K562 (cell line): ENCODE data around the gene OFD1. TPM values are rescaled to one million over a fixed set of nuclear protein-coding genes. Genes with fewer than 3 reads are reported as not detected.

Experiments used
- ATAC-seq: fragments of 200-7000 bp; cut with Tn5 transposase; 3 replicates; pipeline ENCODE4 v1.9.1; 2020; ENCODE audit warnings: moderate library complexity
- BruUV-seq: library from RNA; stranded (reverse); fragments of 400-500 nt; replicated peaks from 2 replicates; lab custom pipeline; 2021; lab: Mats Ljungman, UMichigan
- CTCF ChIA-PET: fragments of 300-600 bp; formaldehyde crosslinking; extraction: SDS; loops from one replicate; lab custom pipeline; 2021; ENCODE audit warnings: low intra/inter-chr PET ratio; lab: Yijun Ruan, JAX
- POLR2A ChIA-PET: fragments of 300-600, 350-650 bp; sonication (Branson Sonifier 250); formaldehyde crosslinking; extraction: SDS; loops from one replicate; lab custom pipeline; 2021; ENCODE audit warnings: antibody characterized with exemption, inconsistent platforms; lab: Yijun Ruan, JAX
- DNase-seq, 4 experiments: peaks; one replicate each; pipeline versions ENCODE4 v3.0.0 to v3.0.0-alpha.2; 2011 to 2018; ENCODE audit warnings: low spot score in 3 of 4, mixed read lengths in 3 of 4; ENCODE audit errors: extremely low read depth in 1 of 4
- FAIRE-seq: peaks from 2 replicates; lab custom pipeline; 2011; peaks lifted over from hg19 to GRCh38; lab: Jason Lieb, UNC
- H2AFZ ChIP-seq: 2 replicates; pipeline ENCODE4 v1.6.0; 2011; ENCODE audit warnings: low read depth, low read length, control low read depth, inconsistent platforms
- H3K27ac ChIP-seq: fragments of 200-600 bp; 3 replicates; pipeline ENCODE4 v1.8.0; 2011; ENCODE audit warnings: low read depth, mild to moderate bottlenecking, control low read depth, inconsistent platforms, low read length, moderate library complexity, mixed read lengths; ENCODE audit errors: extremely low read depth
- H3K27me3 ChIP-seq, 2 experiments: fragments of 300-600 bp in 1 of 2; 2 replicates in 1 of 2; 3 replicates in 1 of 2; pipeline versions ENCODE4 v1.6.0 to v1.8.0; 2011; ENCODE audit warnings: inconsistent platforms in 2 of 2, low read length in 2 of 2, mild to moderate bottlenecking in 1 of 2, mixed read lengths in 1 of 2, moderate library complexity in 1 of 2; ENCODE audit not compliant: control insufficient read depth in 2 of 2, insufficient read depth in 2 of 2
- H3K36me3 ChIP-seq: fragments of 300-600 bp; 3 replicates; pipeline ENCODE4 v1.8.0; 2011; ENCODE audit warnings: mild to moderate bottlenecking, low read length, inconsistent platforms; ENCODE audit not compliant: control insufficient read depth, insufficient read depth
- H3K4me1 ChIP-seq, 2 experiments: fragments of 200-600 bp in 1 of 2; replicated peaks in 1 of 2; 2 replicates in 1 of 2; 3 replicates in 1 of 2; pipeline versions ENCODE4 v1.5.1 to v1.8.0; 2011; ENCODE audit warnings: inconsistent platforms in 2 of 2, low read length in 2 of 2, mild to moderate bottlenecking in 1 of 2, mixed read lengths in 1 of 2, moderate library complexity in 1 of 2; ENCODE audit not compliant: control insufficient read depth in 2 of 2, insufficient read depth in 2 of 2
- H3K4me2 ChIP-seq: 2 replicates; pipeline ENCODE4 v1.6.1; 2011; ENCODE audit warnings: low read length, control low read depth, inconsistent platforms, mixed read lengths; ENCODE audit not compliant: insufficient read depth
- H3K4me3 ChIP-seq: fragments of 200-600 bp; sonication (generic), shearing (Covaris generic); 2 replicates; pipeline ENCODE4 v1.5.1; 2016; ENCODE audit warnings: control low read depth, inconsistent platforms
- H3K79me2 ChIP-seq: fragments of 200-600 bp; 3 replicates; pipeline ENCODE4 v1.8.0; 2011; ENCODE audit warnings: low read length, inconsistent platforms; ENCODE audit not compliant: control insufficient read depth, insufficient read depth
- H3K9ac ChIP-seq, 2 experiments: 2 replicates each; pipeline versions ENCODE4 v1.6.0 to v1.6.1; 2011; ENCODE audit warnings: low read depth in 2 of 2, low read length in 2 of 2, control low read depth in 1 of 2, inconsistent platforms in 1 of 2, mild to moderate bottlenecking in 1 of 2, mixed read lengths in 1 of 2; ENCODE audit not compliant: insufficient read depth in 1 of 2
- H3K9me1 ChIP-seq: one replicate; pipeline ENCODE4 v1.6.0; 2011; ENCODE audit warnings: inconsistent platforms, mild to moderate bottlenecking, low read length, moderate library complexity; ENCODE audit not compliant: control insufficient read depth, insufficient read depth
- H3K9me3 ChIP-seq: replicated peaks from 2 replicates; pipeline ENCODE4 v1.5.1; 2011; ENCODE audit warnings: low read depth, low read length, inconsistent platforms; ENCODE audit not compliant: control insufficient read depth, insufficient read depth
- H4K20me1 ChIP-seq: replicated peaks from 2 replicates; pipeline ENCODE4 v1.6.1; 2011; ENCODE audit warnings: low read length, inconsistent platforms, mixed read lengths; ENCODE audit not compliant: control insufficient read depth, insufficient read depth
- BRCA1 ChIP-seq, 2 experiments: fragments of 450-650 bp in 1 of 2; sonication (generic) in 1 of 2; formaldehyde crosslinking in 1 of 2; IDR thresholded peaks; 2 replicates each; pipeline versions ENCODE4 v1.5.0 to v1.6.1; 2017 to 2020; ENCODE audit warnings: mild to moderate bottlenecking in 1 of 2, missing genetic modification reagents in 1 of 2
- CEBPG ChIP-seq, 3 experiments: fragments of 200-800 bp in 1 of 3; sonication (Bioruptor generic) in 1 of 3; sonication (generic) in 1 of 3; formaldehyde crosslinking in 1 of 3; IDR thresholded peaks in 2 of 3; conservative IDR thresholded peaks in 1 of 3; 2 replicates each; pipeline versions ENCODE4 v1.6.1 to v1.8.0; 2016 to 2022; ENCODE audit warnings: missing compliant biosample characterization in 2 of 3, missing genetic modification characterization in 2 of 3, mild to moderate bottlenecking in 1 of 3, missing genetic modification reagents in 1 of 3
- CTCF ChIP-seq, 3 experiments: IDR thresholded peaks in 2 of 3; conservative IDR thresholded peaks in 1 of 3; 2 replicates each; pipeline ENCODE4 v1.5.1; 2011 to 2012; ENCODE audit warnings: low read length in 3 of 3, mild to moderate bottlenecking in 3 of 3, control low read depth in 2 of 3, improper control_type of control experiment in 1 of 3, inconsistent platforms in 1 of 3, low read depth in 1 of 3, mixed read lengths in 1 of 3, moderate library complexity in 1 of 3; ENCODE audit not compliant: insufficient read depth in 2 of 3
- HSF4 ChIP-seq: fragments of 250-450 bp; sonication (Bioruptor Pico); IDR thresholded peaks from 2 replicates; pipeline ENCODE4 v2.1.2; 2022; ENCODE audit warnings: mild to moderate bottlenecking, moderate library complexity, borderline replicate concordance
- WGBS: fragments of 100-300 bp; shearing (Covaris generic); methylation state at CpG from one replicate; pipeline ENCODE4 v1.1.6; 2016; ENCODE audit warnings: low coverage, mixed read lengths; ENCODE audit not compliant: insufficient coverage; ENCODE audit errors: missing lambda C conversion rate; 5-methylcytosine and 5-hydroxymethylcytosine counted together
- in situ Hi-C: fragments of 300-500 bp; cut with MboI; formaldehyde crosslinking; loops from 4 replicates; pipeline ENCODE4 v1.15.0; 2018; ENCODE audit warnings: inconsistent platforms, mixed read lengths
- intact Hi-C: fragments of 100-400 bp; cut with micrococcal nuclease; formaldehyde crosslinking; loops from 2 replicates; pipeline ENCODE4 v1.14.2; 2022
- polyA plus RNA-seq, 8 experiments: library from polyadenylated mRNA; depleted of rRNA in 4 of 8; stranded (reverse) in 5 of 8; unstranded in 3 of 8; fragments of >200 nt; fragmentation: Nextera tagmentation in 2 of 8; fragmentation: Illumina TruSeq in 1 of 8; extraction: Ambion mirVana in 2 of 8; extraction: Trizol in 1 of 8; gene quantifications; 2 replicates each; pipeline versions ENCODE4 v1.2.1 to v1.2.3, GENCODE V29; 2011 to 2014; ENCODE audit warnings: inconsistent platforms in 1 of 8, missing spikeins in 1 of 8
- total RNA-seq, 7 experiments: library from RNA; depleted of rRNA in 6 of 7; stranded (reverse); fragments of >200 nt in 6 of 7; fragmentation: Illumina TruSeq in 2 of 7; extraction: Trizol in 2 of 7; gene quantifications; 2 replicates each; pipeline versions ENCODE4 v1.2.1 to v1.2.3, GENCODE V29; 2011 to 2021; ENCODE audit warnings: low replicate concordance in 1 of 7

Gene OFD1
- total and polyA plus RNA-seq, 9 of the 15 experiments (the other 6 are each of a cell fraction or from before 2014, with no cell fraction given) = 22.0 to 49.1 (median 30.2) TPM

DNA sequence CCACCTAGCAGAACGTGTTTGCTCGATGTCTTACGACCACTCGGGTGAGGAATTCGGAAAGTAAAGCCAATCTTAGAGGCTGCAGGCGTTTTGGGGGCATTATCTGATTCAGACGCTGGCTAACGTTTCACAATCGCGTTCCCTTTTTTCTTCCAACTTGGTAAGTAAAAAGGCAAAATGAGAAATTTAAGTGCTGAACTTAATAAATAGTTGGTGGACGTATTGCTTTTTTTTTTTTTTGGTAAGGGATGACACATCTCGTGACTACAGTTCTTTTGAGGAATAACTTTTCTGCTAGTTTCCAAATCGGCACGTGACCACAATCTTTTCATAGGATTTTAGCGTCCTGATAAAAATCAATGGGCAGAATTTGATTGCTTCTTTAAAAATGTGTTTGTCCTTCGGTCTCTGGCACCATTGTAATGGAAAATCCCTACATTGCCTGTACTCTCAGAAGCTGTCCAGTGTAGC lies 44.8 kb upstream of the OFD1 start (continued):
- TF ChIP-seq HSF4 (CRISPR knock-in tag) = no peak

- Histone ChIP-seq H4K20me1 (peaks cover 17% of the 10 kb centered on the region; the same call in 1 of the 2 replicates), H3K79me2 (peaks cover 67% of the 10 kb centered on the region), H3K4me1 (peaks cover 6 to 31% of the 10 kb centered on the region in 2 experiments; a peak in 3 of 5 replicates), H3K27ac (peak overlapping the region; percentile 23; the same call in 1 of the 3 replicates), H3K9me1 (no peaks in the 10 kb centered on the region), H3K36me3 (peaks cover 9% of the 10 kb centered on the region; the same call in 1 of the 3 replicates), H3K9ac (0 out of 4 replicates have a peak overlapping the region, but pooled peaks of 1 of the 2 experiments have one; percentile 92), H2AFZ (no peak overlapping the region), H3K9me3 (no peaks in the 10 kb centered on the region), H3K27me3 (no peaks in the 10 kb centered on the region), H3K4me2 (peak overlapping the region; percentile 89), H3K4me3 (peak overlapping the region; percentile 95; the same call in 1 of the 2 replicates)
- in situ Hi-C loops (no loop called here), intact Hi-C loops (loop anchor here (2.0 kb wide), 1 partner anchor 32 kb away; no protein-coding TSS in a partner anchor)
- DNase-seq (no peak), ATAC-seq (no peak), FAIRE-seq (no peak)
- POLR2A ChIA-PET = interaction anchor here (0.5 kb wide), 1 partner anchor 45 kb away, joined by 3 read pairs; no protein-coding TSS in a partner anchor
- peak in 2 of 3 experiments; percentile 3 to 29; a peak in 1 of 6 replicates for TF ChIP-seq CTCF (IDR thresholded peaks at IDR 0.05 in 2 of 3, conservative IDR thresholded peaks at IDR 0.05 in 1 of 3; ENCODE audit: insufficient read depth in 2 of 3, low read depth in 1 of 3, low read length in 3 of 3)
- no peak for TF ChIP-seq BRCA1 (IDR thresholded peaks at IDR 0.05)
- no peak for TF ChIP-seq BRCA1 (CRISPR knock-in tag; IDR thresholded peaks at IDR 0.05)
- TF ChIP-seq CEBPG (CRISPR knock-in tag; IDR thresholded peaks at IDR 0.05) = no peak
- no peak for TF ChIP-seq CEBPG (tag; conservative IDR thresholded peaks at IDR 0.05 in 1 of 2, IDR thresholded peaks at IDR 0.05 in 1 of 2)
- WGBS = 36% methylated on average over 3 of the region's 3 CpGs
- no TSS peak for BruUV-seq
- CTCF ChIA-PET = no interaction called here
Observed at GRCh38 chrX:13690836-13691235, 43.7 kb upstream of the OFD1 start.
